ENCODE measurements around the gene PRIM1.

DNA sequence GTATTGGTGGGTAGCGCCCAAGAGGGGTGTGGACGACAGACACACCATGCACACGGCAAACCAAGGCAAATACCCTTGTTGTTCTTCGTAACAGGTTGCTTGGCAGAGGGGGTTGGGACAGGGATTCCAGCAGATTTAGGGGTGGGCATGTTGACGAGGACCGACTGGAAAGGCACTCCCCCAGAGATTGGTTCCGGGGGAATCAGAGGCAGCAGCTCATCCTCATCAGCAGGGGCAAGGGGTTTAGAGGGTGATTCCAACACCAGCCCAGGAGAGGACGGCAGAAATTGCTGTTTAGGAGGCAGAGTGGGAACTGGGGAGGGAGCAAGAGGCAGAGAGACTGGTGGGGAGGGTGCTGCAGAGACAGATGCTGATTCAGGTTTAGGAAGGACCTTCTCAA lies 36.3 kb downstream of the PRIM1 start:
- TF ChIP-seq, protein P1, sequence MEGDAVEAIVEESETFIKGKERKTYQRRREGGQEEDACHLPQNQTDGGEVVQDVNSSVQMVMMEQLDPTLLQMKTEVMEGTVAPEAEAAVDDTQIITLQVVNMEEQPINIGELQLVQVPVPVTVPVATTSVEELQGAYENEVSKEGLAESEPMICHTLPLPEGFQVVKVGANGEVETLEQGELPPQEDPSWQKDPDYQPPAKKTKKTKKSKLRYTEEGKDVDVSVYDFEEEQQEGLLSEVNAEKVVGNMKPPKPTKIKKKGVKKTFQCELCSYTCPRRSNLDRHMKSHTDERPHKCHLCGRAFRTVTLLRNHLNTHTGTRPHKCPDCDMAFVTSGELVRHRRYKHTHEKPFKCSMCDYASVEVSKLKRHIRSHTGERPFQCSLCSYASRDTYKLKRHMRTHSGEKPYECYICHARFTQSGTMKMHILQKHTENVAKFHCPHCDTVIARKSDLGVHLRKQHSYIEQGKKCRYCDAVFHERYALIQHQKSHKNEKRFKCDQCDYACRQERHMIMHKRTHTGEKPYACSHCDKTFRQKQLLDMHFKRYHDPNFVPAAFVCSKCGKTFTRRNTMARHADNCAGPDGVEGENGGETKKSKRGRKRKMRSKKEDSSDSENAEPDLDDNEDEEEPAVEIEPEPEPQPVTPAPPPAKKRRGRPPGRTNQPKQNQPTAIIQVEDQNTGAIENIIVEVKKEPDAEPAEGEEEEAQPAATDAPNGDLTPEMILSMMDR (IDR thresholded peaks at IDR 0.05), result no peak
- TF ChIP-seq POLR2A (IDR thresholded peaks at IDR 0.05), result no peak
- TF ChIP-seq EP300 (IDR thresholded peaks at IDR 0.05), result no peak

Measured in stomach (tissue), 4 donors.